Psoas muscle (tissue), 8 donors: Measurements from ENCODE around the gene NAT9. TPM values are rescaled to one million over a fixed set of nuclear protein-coding genes. Genes with fewer than 3 reads are reported as not detected.

Experiments
- ATAC-seq, 4 donors: fragments of 200-7000 bp; cut with Tn5 transposase; one replicate each; pipeline ENCODE4 v1.9.1; 2020; ENCODE audit warnings: moderate library complexity in 3 of 4, mild to moderate bottlenecking in 2 of 4
- DNase-seq, 2 donors: peaks; one replicate each; pipeline ENCODE4 v3.0.0-alpha.2; 2020
- H3K27ac ChIP-seq: fragments of 200-600 bp; one replicate; pipeline ENCODE4 v1.8.0; 2022
- H3K27me3 ChIP-seq, 3 donors: fragments of 200-600 bp in 1 of 3; one replicate each; pipeline versions ENCODE4 v1.6.1 to v1.8.0; 2013 to 2022; ENCODE audit warnings: low read length in 2 of 3, mild to moderate bottlenecking in 2 of 3, moderate library complexity in 1 of 3; ENCODE audit not compliant: insufficient read depth in 3 of 3
- H3K36me3 ChIP-seq, 2 donors: fragments of 200-600 bp in 1 of 2; one replicate each; pipeline versions ENCODE4 v1.6.1 to v1.8.0; 2013 to 2022; ENCODE audit warnings: low read depth in 1 of 2, mild to moderate bottlenecking in 1 of 2, moderate library complexity in 1 of 2; ENCODE audit not compliant: insufficient read depth in 1 of 2
- H3K4me1 ChIP-seq: fragments of 200-600 bp; one replicate; pipeline ENCODE4 v1.8.0; 2022
- H3K4me3 ChIP-seq: fragments of 200-600 bp; one replicate; pipeline ENCODE4 v1.8.0; 2022; ENCODE audit warnings: mild to moderate bottlenecking
- H3K9me3 ChIP-seq: fragments of 200-600 bp; one replicate; pipeline ENCODE4 v1.8.0; 2022
- WGBS, 3 donors: extraction: QIAGEN DNeasy Blood & Tissue Kit; methylation state at CpG; one replicate each; pipeline versions ENCODE4 v1.1.6 to v1.1.7; 2013; 5-methylcytosine and 5-hydroxymethylcytosine counted together
- intact Hi-C, 2 donors: fragments of 100-400 bp; cut with DNase I; formaldehyde crosslinking; loops; one replicate each; pipeline versions ENCODE4 v1.11.0 to v1.14.2; 2022
- polyA plus RNA-seq, 3 donors: library from polyadenylated mRNA; stranded (reverse); fragments of 200-250 nt; gene quantifications; one replicate each; pipeline ENCODE4 v1.2.3, GENCODE V29; 2013
- total RNA-seq, 4 donors: library from RNA; stranded (reverse); fragmentation: NEBNext Ultra II Directional in 2 of 4; extraction: Animal tissue kit (Norgen Biotek cat#: 25700) in 2 of 4; gene quantifications; one replicate each; pipeline versions ENCODE4 v1.2.1 to v1.2.4, GENCODE V29; 2021 to 2023
- TF ChIP-seq, protein P1 (sequence below): fragments of 200-600 bp; IDR thresholded peaks from one replicate; pipeline ENCODE4 v1.8.0; 2022; ENCODE audit warnings: antibody characterized with exemption
- donor health status: healthy with polysubstance abuse.
- donor health status: DM: no; HTN: no; CAD: no; lungs with moderate emphysema.
- donor health status: Bipolar disorder and iron deficiency.
- donor health status: healthy.
- donor health status: DM: yes; HTN: yes; CAD: no.
- donor health status: DM: no; HTN: no; CAD: no.
- donor health status: DM: no; HTN: no; CAD: no.
- donor health status: DM: yes; HTN: yes; CAD: no.

NAT9 gene
- total and polyA plus RNA-seq, 7 donors = 15.2 to 52.5 (median 25.8) TPM

DNA sequence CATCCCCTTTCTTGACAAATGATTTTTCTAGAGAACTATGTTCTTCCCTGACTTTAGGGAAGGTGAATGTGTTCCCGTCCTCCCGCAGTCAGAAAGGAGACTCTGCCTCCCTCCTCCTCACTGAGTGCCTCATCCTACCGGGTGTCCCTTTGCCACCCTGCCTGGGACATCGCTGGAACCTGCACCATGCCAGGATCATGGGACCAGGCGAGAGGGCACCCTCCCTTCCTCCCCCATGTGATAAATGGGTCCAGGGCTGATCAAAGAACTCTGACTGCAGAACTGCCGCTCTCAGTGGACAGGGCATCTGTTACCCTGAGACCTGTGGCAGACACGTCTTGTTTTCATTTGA is 7.4 kb downstream of the NAT9 start:
- Histone ChIP-seq H3K27me3 (no peaks in the 10 kb centered on the region), H3K4me3 (no peak overlapping the region), H3K27ac (peak overlapping the region; percentile 60), H3K36me3 (peaks cover 10 to 45% of the 10 kb centered on the region in 2 donors), H3K4me1 (peaks cover 10% of the 10 kb centered on the region), H3K9me3 (no peaks in the 10 kb centered on the region)
- WGBS, 3 donors = 62 to 73% (median 63%) methylated on average over 7 of the region's 7 CpGs
- TF ChIP-seq, protein P1, sequence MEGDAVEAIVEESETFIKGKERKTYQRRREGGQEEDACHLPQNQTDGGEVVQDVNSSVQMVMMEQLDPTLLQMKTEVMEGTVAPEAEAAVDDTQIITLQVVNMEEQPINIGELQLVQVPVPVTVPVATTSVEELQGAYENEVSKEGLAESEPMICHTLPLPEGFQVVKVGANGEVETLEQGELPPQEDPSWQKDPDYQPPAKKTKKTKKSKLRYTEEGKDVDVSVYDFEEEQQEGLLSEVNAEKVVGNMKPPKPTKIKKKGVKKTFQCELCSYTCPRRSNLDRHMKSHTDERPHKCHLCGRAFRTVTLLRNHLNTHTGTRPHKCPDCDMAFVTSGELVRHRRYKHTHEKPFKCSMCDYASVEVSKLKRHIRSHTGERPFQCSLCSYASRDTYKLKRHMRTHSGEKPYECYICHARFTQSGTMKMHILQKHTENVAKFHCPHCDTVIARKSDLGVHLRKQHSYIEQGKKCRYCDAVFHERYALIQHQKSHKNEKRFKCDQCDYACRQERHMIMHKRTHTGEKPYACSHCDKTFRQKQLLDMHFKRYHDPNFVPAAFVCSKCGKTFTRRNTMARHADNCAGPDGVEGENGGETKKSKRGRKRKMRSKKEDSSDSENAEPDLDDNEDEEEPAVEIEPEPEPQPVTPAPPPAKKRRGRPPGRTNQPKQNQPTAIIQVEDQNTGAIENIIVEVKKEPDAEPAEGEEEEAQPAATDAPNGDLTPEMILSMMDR = no peak
- intact Hi-C loops = no loop called here
- no peak for DNase-seq
- ATAC-seq = peak in 2 of 4 donors; percentile 9 to 30

DNA sequence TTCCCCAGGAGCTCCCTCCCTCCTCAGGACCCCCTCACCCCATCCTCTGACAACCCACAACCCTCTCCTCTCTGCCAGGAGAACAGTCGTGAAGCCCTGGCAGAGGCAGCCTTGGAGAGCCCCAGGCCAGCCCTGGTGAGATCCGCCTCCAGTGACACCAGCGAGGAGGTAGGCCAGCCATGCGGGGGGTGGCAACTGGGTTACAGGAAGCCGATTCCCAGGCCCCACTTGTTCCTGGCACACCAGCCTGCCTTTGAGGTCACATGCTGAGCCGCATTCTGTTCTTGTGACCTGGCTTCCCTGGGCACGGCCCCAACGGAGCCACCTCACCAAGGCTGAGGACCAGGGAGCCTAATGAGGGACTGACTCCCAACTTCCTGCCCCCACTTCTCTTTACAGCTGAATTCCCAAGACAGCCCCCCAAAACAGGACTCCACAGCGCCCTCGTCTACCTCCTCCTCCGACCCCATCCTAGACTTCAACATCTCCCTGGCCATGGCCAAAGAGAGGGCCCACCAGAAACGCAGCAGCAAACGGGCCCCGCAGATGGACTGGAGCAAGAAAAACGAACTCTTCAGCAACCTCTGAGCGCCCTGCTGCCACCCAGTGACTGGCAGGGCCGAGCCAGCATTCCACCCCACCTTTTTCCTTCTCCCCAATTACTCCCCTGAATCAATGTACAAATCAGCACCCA is 7.9 kb downstream of the NAT9 start:
- DNase-seq = peak; percentile 86 to 88
- peak overlapping the region; percentile 60 for H3K27ac ChIP-seq
- ATAC-seq = peak; percentile 85 to 92 (median 90)
- 39 to 50% (median 41%) methylated on average over 17 of the region's 17 CpGs for WGBS, 3 donors
- H3K36me3 ChIP-seq = peaks cover 8 to 40% of the 10 kb centered on the region in 2 donors
- peaks cover 10% of the 10 kb centered on the region for H3K4me1 ChIP-seq
- H3K9me3 ChIP-seq = no peaks in the 10 kb centered on the region
- TF ChIP-seq, protein P1 = no peak
- intact Hi-C loops = no loop called here
- H3K4me3 ChIP-seq = no peak overlapping the region
- no peaks in the 10 kb centered on the region for H3K27me3 ChIP-seq

DNA sequence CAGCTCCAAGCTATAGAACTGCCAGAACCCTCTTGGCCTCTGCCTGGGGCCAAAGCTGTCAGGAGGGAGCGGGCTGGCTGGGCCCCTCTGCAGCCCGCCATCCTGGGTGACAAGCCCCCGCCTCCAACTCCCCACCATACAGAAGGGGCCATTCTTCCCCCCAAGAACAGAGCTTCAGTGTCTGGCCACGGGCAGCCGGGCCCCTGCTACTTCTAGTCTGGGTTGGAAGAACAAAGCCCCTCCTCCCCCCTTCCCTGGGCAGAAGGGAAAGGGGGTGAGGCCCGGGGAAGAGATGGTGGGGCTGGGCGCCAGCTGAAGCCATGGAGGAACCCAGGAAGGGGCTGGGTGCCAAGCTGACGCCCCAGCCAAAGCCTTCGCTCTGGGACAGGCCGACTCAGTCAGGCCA is 9.0 kb downstream of the NAT9 start:
- peaks cover 10% of the 10 kb centered on the region for H3K4me1 ChIP-seq
- 58 to 83% (median 61%) methylated on average over 8 to 10 of the region's 10 CpGs for WGBS, 3 donors
- ATAC-seq (no peak), DNase-seq (no peak)
- H3K36me3 ChIP-seq = peaks cover 3 to 29% of the 10 kb centered on the region in 2 donors
- H3K9me3 ChIP-seq = no peaks in the 10 kb centered on the region
- TF ChIP-seq, protein P1 = no peak
- H3K4me3 ChIP-seq = no peak overlapping the region
- intact Hi-C loops = no loop called here
- H3K27ac ChIP-seq = no peak overlapping the region
- H3K27me3 ChIP-seq = no peaks in the 10 kb centered on the region

DNA sequence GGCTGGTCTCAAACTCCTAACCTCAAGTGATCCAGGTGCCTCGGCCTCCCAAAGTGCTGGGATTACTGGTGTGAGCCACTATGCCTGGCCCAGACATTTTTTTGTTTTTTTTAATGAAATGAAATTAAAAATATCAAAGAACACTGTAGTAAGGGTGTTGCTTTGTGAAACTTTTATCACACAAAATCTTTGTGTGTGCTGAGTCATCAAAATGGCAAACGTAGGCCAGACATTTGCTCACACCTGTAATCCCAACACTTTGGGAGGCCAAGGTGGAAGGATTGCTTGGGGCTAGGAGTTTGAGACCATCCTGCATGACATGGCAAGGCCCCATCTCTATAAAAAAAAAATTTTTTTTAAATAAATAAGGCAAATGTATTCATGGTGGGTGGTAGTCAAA is 9.7 kb downstream of the NAT9 start:
- peaks cover 10% of the 10 kb centered on the region for H3K4me1 ChIP-seq
- no peak for DNase-seq
- no peaks in the 10 kb centered on the region for H3K9me3 ChIP-seq
- H3K4me3 ChIP-seq = no peak overlapping the region
- no peak overlapping the region for H3K27ac ChIP-seq
- H3K27me3 ChIP-seq = no peaks in the 10 kb centered on the region
- TF ChIP-seq, protein P1 = no peak
- intact Hi-C loops = no loop called here
- no peak for ATAC-seq
- H3K36me3 ChIP-seq = peaks cover 3 to 22% of the 10 kb centered on the region in 2 donors
- WGBS, 3 donors = 85 to 91% (median 89%) methylated on average over 2 of the region's 2 CpGs
